ENCODE results near the gene RNF32. TPM values are rescaled to one million over a fixed set of nuclear protein-coding genes. Genes with fewer than 3 reads are reported as not detected.

RNF32 gene
- total and polyA plus RNA-seq, 4 donors: 1.5 to 3.9 (median 3.1) TPM

DNA sequence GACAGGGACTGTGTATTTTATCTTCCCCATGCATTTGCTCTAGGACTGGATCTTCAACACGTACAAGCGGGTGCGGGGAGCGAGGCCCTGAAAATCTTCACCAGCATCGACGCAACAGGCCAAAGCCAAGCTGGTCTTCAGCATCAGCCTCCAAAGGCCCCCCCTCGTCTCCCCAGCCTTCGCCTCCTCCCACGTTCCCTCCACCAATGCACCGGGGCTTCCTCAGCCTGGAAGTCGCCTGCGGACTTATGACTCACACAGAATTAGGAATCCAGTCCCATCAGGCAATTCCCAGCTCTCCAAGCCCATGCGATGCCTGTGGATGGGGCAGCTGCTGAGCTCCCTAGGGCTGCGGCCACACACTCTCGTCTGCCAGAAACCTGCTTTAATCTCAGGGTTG is 36.3 kb upstream of the RNF32 start:
- WGBS, 2 donors: 85 to 86% methylated on average over 15 of the region's 15 CpGs
- no peaks in the 10 kb centered on the region for H3K36me3 ChIP-seq (ENCODE audit: control insufficient read depth in 4 of 4, insufficient read depth in 4 of 4, low read length in 4 of 4)
- no peak for ATAC-seq (ENCODE audit: insufficient read depth, low FRiP score)
- H3K9ac ChIP-seq (ENCODE audit: insufficient read depth in 1 of 2, low read length in 2 of 2): no peak overlapping the region
- H3K4me1 ChIP-seq (ENCODE audit: control insufficient read depth in 5 of 5, insufficient read depth in 5 of 5, low read length in 5 of 5): peaks cover 0 to 8% (median under 1%) of the 10 kb centered on the region in 5 donors
- no peaks in the 10 kb centered on the region for H3K27me3 ChIP-seq (ENCODE audit: control insufficient read depth in 3 of 3, insufficient read depth in 3 of 3, low read length in 2 of 3)
- no peak overlapping the region for H3K4me3 ChIP-seq
- DNase-seq: no peak
- no peak overlapping the region for H3K27ac ChIP-seq (ENCODE audit: low read depth in 1 of 2, low read length in 1 of 2)
- H3K9me3 ChIP-seq (ENCODE audit: control insufficient read depth in 4 of 4, insufficient read depth in 3 of 4, low read length in 3 of 4): no peaks in the 10 kb centered on the region
- TF ChIP-seq, protein P1, sequence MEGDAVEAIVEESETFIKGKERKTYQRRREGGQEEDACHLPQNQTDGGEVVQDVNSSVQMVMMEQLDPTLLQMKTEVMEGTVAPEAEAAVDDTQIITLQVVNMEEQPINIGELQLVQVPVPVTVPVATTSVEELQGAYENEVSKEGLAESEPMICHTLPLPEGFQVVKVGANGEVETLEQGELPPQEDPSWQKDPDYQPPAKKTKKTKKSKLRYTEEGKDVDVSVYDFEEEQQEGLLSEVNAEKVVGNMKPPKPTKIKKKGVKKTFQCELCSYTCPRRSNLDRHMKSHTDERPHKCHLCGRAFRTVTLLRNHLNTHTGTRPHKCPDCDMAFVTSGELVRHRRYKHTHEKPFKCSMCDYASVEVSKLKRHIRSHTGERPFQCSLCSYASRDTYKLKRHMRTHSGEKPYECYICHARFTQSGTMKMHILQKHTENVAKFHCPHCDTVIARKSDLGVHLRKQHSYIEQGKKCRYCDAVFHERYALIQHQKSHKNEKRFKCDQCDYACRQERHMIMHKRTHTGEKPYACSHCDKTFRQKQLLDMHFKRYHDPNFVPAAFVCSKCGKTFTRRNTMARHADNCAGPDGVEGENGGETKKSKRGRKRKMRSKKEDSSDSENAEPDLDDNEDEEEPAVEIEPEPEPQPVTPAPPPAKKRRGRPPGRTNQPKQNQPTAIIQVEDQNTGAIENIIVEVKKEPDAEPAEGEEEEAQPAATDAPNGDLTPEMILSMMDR (IDR thresholded peaks at IDR 0.05; ENCODE audit: control extremely low read depth, extremely low read depth): no peak

DNA sequence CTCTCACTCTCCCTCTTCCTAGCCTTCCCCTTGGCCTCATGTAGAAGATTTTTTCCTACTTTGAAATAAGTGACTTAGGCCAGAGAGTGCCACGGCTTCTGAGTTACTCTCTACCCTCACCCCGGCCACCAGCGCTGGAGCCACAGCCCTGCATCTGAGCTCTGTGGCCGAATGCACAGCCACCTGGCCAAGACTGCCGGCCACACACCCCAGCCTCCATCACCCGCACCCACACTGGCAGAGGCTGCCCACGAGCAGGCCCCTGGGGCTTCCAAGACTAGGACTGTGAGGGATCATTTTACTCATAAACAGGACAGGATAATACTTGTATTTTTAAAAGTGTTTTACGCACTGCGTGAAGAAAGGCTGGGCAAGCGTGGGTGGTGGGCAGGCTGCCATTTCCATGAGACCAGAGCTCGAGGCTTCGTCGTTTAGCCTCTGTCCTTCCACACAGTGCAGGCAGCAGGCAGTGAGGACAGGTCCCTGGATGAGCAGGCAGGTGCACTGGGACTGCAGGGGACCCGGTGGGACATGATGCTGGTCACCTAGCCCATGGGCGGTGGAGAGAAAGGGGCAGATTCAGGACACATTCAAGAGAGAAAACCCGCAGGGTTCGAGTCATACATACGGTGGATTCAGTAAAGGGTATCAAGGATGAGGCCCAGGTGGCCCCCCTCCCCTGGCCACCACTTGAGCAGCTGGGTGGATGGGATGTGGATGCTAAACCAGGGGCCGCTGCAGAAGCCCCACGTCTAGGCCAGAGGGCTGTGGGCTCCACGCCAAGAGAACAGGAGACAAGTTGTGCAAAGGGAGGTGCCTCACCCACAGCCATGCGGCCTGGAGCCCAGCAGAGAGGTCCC is 35.5 kb upstream of the RNF32 start:
- no peaks in the 10 kb centered on the region for H3K9me3 ChIP-seq (ENCODE audit: control insufficient read depth in 4 of 4, insufficient read depth in 3 of 4, low read length in 3 of 4)
- H3K36me3 ChIP-seq (ENCODE audit: control insufficient read depth in 4 of 4, insufficient read depth in 4 of 4, low read length in 4 of 4): no peaks in the 10 kb centered on the region
- TF ChIP-seq, protein P1 (IDR thresholded peaks at IDR 0.05; ENCODE audit: control extremely low read depth, extremely low read depth): no peak
- ATAC-seq (ENCODE audit: insufficient read depth, low FRiP score): no peak
- DNase-seq: no peak
- peaks cover 0 to 8% (median 3%) of the 10 kb centered on the region in 5 donors for H3K4me1 ChIP-seq (ENCODE audit: control insufficient read depth in 5 of 5, insufficient read depth in 5 of 5, low read length in 5 of 5)
- H3K27me3 ChIP-seq (ENCODE audit: control insufficient read depth in 3 of 3, insufficient read depth in 3 of 3, low read length in 2 of 3): no peaks in the 10 kb centered on the region
- no peak overlapping the region for H3K9ac ChIP-seq (ENCODE audit: insufficient read depth in 1 of 2, low read length in 2 of 2)
- H3K27ac ChIP-seq (ENCODE audit: low read depth in 1 of 2, low read length in 1 of 2): no peak overlapping the region
- 90 to 95% methylated on average over 22 of the region's 22 CpGs for WGBS, 2 donors
- no peak overlapping the region for H3K4me3 ChIP-seq

DNA sequence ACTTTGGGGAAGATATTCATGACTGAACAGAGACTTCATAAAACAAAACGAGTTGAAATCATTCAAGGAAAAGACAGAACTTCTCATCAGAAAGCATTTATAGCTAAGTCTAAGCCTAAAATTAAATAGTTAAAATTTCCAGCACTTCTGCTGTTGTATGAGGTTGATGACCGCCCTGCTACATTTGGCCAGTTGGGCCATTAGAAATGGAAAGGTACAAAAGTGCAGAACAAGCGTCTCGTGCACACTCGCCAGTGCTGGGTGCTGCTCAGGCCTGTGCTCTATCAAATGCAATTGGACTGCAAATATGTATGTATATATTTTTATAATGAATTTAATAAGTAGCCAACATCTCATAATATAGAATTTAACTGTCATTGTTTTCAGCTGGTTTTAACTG is 34.4 kb upstream of the RNF32 start:
- TF ChIP-seq, protein P1 (IDR thresholded peaks at IDR 0.05; ENCODE audit: control extremely low read depth, extremely low read depth): no peak
- H3K9me3 ChIP-seq (ENCODE audit: control insufficient read depth in 4 of 4, insufficient read depth in 3 of 4, low read length in 3 of 4): no peaks in the 10 kb centered on the region
- no peaks in the 10 kb centered on the region for H3K36me3 ChIP-seq (ENCODE audit: control insufficient read depth in 4 of 4, insufficient read depth in 4 of 4, low read length in 4 of 4)
- 82 to 85% methylated on average over 5 of the region's 5 CpGs for WGBS, 2 donors
- peaks cover 0 to 8% (median 3%) of the 10 kb centered on the region in 5 donors for H3K4me1 ChIP-seq (ENCODE audit: control insufficient read depth in 5 of 5, insufficient read depth in 5 of 5, low read length in 5 of 5)
- H3K27me3 ChIP-seq (ENCODE audit: control insufficient read depth in 3 of 3, insufficient read depth in 3 of 3, low read length in 2 of 3): no peaks in the 10 kb centered on the region
- H3K4me3 ChIP-seq: no peak overlapping the region
- H3K9ac ChIP-seq (ENCODE audit: insufficient read depth in 1 of 2, low read length in 2 of 2): no peak overlapping the region
- H3K27ac ChIP-seq (ENCODE audit: low read depth in 1 of 2, low read length in 1 of 2): no peak overlapping the region
- ATAC-seq (ENCODE audit: insufficient read depth, low FRiP score) (no peak), DNase-seq (no peak)
